COLO668 (cell line): Measurements from ENCODE around the gene SKOR1.

Experiments used
- DNase-seq: peaks from one replicate; lab custom pipeline; 2025; ENCODE audit not compliant: unreplicated experiment; lab: John Stamatoyannopoulos, UW

The SKOR1 gene

GRCh38 chr15:67832031-67832551 lies 6.8 kb downstream of the SKOR1 start:
- peak; percentile 25 for DNase-seq

GRCh38 chr15:67832897-67833709 lies 7.8 kb downstream of the SKOR1 start:
- no peak for DNase-seq

GRCh38 chr15:67833710-67834511 lies 8.6 kb downstream of the SKOR1 start:
- no peak for DNase-seq

- no peak for DNase-seq
Measured at GRCh38 chr15:67834581-67835296, 9.4 kb downstream of the SKOR1 start.

- DNase-seq: peak; percentile 46
Measured at GRCh38 chr15:67835297-67836133, 10.2 kb downstream of the SKOR1 start.

- DNase-seq: no peak
Measured at GRCh38 chr15:67836134-67836455, 10.8 kb downstream of the SKOR1 start.

GRCh38 chr15:67836477-67836876 lies 11.2 kb downstream of the SKOR1 start:
- DNase-seq: peak; percentile 45

GRCh38 chr15:67836955-67837354 lies 11.6 kb downstream of the SKOR1 start:
- DNase-seq: no peak

GRCh38 chr15:67838789-67839332 lies 13.6 kb downstream of the SKOR1 start:
- DNase-seq: peak; percentile 79

- DNase-seq: peak; percentile 46
Measured at GRCh38 chr15:67839499-67839928, 14.2 kb downstream of the SKOR1 start.

GRCh38 chr15:67839929-67840748 lies 14.8 kb downstream of the SKOR1 start, which contains the start of gene RNU6-1:
Gene RNU6-1, minus strand, starts transcription at chr15:67840045.
- DNase-seq: peak; percentile 91

GRCh38 chr15:67840749-67841512 lies 15.6 kb downstream of the SKOR1 start:
- peak; percentile 54 for DNase-seq

GRCh38 chr15:67841513-67841762 lies 16.1 kb downstream of the SKOR1 start:
- DNase-seq: no peak

GRCh38 chr15:67843092-67843501 lies 17.8 kb downstream of the SKOR1 start:
- DNase-seq: no peak

- DNase-seq: no peak
Measured at GRCh38 chr15:67843571-67844387, 18.5 kb downstream of the SKOR1 start.

GRCh38 chr15:67845974-67846373 lies 20.7 kb downstream of the SKOR1 start:
- no peak for DNase-seq

- no peak for DNase-seq
Measured at GRCh38 chr15:67849538-67849937, 24.2 kb downstream of the SKOR1 start.

GRCh38 chr15:67850336-67850735 lies 25.0 kb downstream of the SKOR1 start:
- no peak for DNase-seq
